Measurements from ENCODE around the gene FAM3A. TPM values are rescaled to one million over a fixed set of nuclear protein-coding genes. Genes with fewer than 3 reads are reported as not detected.

FAM3A gene
- total RNA-seq, 1 experiment from 2014 or later, result 15.6 TPM

- H3K27me3 ChIP-seq (ENCODE audit: insufficient read depth, low read length), result no peaks in the 10 kb centered on the region
- RAD21 ChIA-PET (ENCODE audit: low non-redundant PET in 1 of 2, low total read pairs in 2 of 2, uncharacterized antibody in 2 of 2, unreplicated experiment in 2 of 2), result no interaction called here
- no peak overlapping the region for H2AFZ ChIP-seq (ENCODE audit: low read depth, low read length, poor library complexity, severe bottlenecking)
- H4K20me1 ChIP-seq (ENCODE audit: insufficient read depth), result no peaks in the 10 kb centered on the region
- intact Hi-C loops (cut with micrococcal nuclease), result no loop called here
- BruUV-seq (replicated peaks), result no TSS peak
- POLR2A ChIA-PET, result no interaction called here
- no peaks in the 10 kb centered on the region for H3K9me2 ChIP-seq (ENCODE audit: insufficient read depth)
- TF ChIP-seq SIN3A (IDR thresholded peaks at IDR 0.05; ENCODE audit: low read depth) (no peak), RAD21 (IDR thresholded peaks at IDR 0.05; ENCODE audit: low read depth) (no peak), CTCF (IDR thresholded peaks at IDR 0.05 in 2 of 3, conservative IDR thresholded peaks at IDR 0.05 in 1 of 3; ENCODE audit: borderline replicate concordance in 1 of 3, insufficient read depth in 1 of 3, low read depth in 2 of 3, low read length in 2 of 3) (no peak), CBX3 (IDR thresholded peaks at IDR 0.05; ENCODE audit: low read depth) (no peak), JUND (IDR thresholded peaks at IDR 0.05) (no peak), TCF7L2 (IDR thresholded peaks at IDR 0.05; ENCODE audit: borderline replicate concordance, extremely low read depth, insufficient read depth, insufficient read length) (no peak), ZBTB33 (IDR thresholded peaks at IDR 0.05; ENCODE audit: extremely low read depth, insufficient replicate concordance, low read length) (no peak), ZFX (IDR thresholded peaks at IDR 0.05) (no peak), SP1 (IDR thresholded peaks at IDR 0.05; ENCODE audit: low read depth) (no peak), POLR2AphosphoS5 (IDR thresholded peaks at IDR 0.05; ENCODE audit: low read depth, low read length) (no peak), REST (IDR thresholded peaks at IDR 0.05; ENCODE audit: low read depth) (no peak), EGR1 (IDR thresholded peaks at IDR 0.05; ENCODE audit: low read depth) (no peak), ZNF274 (IDR thresholded peaks at IDR 0.05; ENCODE audit: low read depth, low read length) (no peak), POLR2A (IDR thresholded peaks at IDR 0.05; ENCODE audit: borderline replicate concordance, extremely low read depth, insufficient read depth, insufficient read length) (no peak), FOSL1 (IDR thresholded peaks at IDR 0.05; ENCODE audit: low read depth) (no peak), SRF (IDR thresholded peaks at IDR 0.05; ENCODE audit: low read depth) (no peak), YY1 (IDR thresholded peaks at IDR 0.05; ENCODE audit: extremely low read depth, insufficient replicate concordance, low read depth, low read length) (no peak), MAX (IDR thresholded peaks at IDR 0.05) (no peak), CEBPB (IDR thresholded peaks at IDR 0.05; ENCODE audit: low read depth) (no peak), EZH2phosphoT487 (IDR thresholded peaks at IDR 0.05; ENCODE audit: borderline replicate concordance) (no peak)
- no peak overlapping the region for H3K27ac ChIP-seq (ENCODE audit: low read depth, low read length)
- H3K36me3 ChIP-seq (ENCODE audit: control insufficient read depth in 1 of 2, insufficient read depth in 2 of 2, low read length in 2 of 2), result no peaks in the 10 kb centered on the region
- no peak overlapping the region for H3K4me2 ChIP-seq (ENCODE audit: low read length)
- H3K9me3 ChIP-seq (ENCODE audit: control insufficient read depth in 1 of 2, insufficient read depth in 1 of 2, low read depth in 1 of 2, low read length in 2 of 2), result no peaks in the 10 kb centered on the region
- no peak overlapping the region for H3K9ac ChIP-seq (ENCODE audit: low read length)
- DNase-seq (ENCODE audit: low read depth, low spot score) (no peak), ATAC-seq (no peak)
- H3K4me3 ChIP-seq (replicated peaks in 1 of 2; ENCODE audit: low read depth in 1 of 2, low read length in 2 of 2), result no peak overlapping the region
- H3K79me2 ChIP-seq (ENCODE audit: insufficient read depth, low read length), result no peaks in the 10 kb centered on the region
- peaks cover 0 to 5% of the 10 kb centered on the region in 2 experiments; a peak in 1 of 4 replicates for H3K4me1 ChIP-seq (ENCODE audit: control insufficient read depth in 1 of 2, insufficient read depth in 2 of 2, low read length in 2 of 2)
- CTCF ChIA-PET, result no interaction called here
Observed at GRCh38 chrX:154507673-154508383, 8.2 kb downstream of the FAM3A start.
